ENCODE measurements around the gene ELOVL5. TPM values are rescaled to one million over a fixed set of nuclear protein-coding genes. Genes with fewer than 3 reads are reported as not detected.
A peak's percentile ranks its signal among the peaks of the same experiment; 100 is the strongest.
"Not testable (repeated sequence)": the region's sequence is repeated elsewhere in the genome, so short reads cannot be mapped to it uniquely, and the experiment has no call there.

The ELOVL5 gene
- total and polyA plus RNA-seq, 7 experiments from 2014 or later, result 40.9 to 124 (median 66.6) TPM

GRCh38 chr6:53353624-53354023 is 4.9 kb upstream of the ELOVL5 start:
- Histone ChIP-seq H3K27me3 (ENCODE audit: control insufficient read depth in 2 of 2, insufficient read depth in 2 of 2, low read length in 2 of 2) (no peaks in the 10 kb centered on the region), H3K4me3 (ENCODE audit: low read length) (no peak overlapping the region), H3K9me3 (ENCODE audit: control insufficient read depth in 2 of 3, low read length in 3 of 3) (no peaks in the 10 kb centered on the region), H3K27ac (ENCODE audit: low read depth, low read length) (no peak overlapping the region), H3K4me1 (ENCODE audit: control insufficient read depth in 2 of 2, insufficient read depth in 2 of 2, low read length in 2 of 2) (peaks cover 8 to 14% of the 10 kb centered on the region in 2 donors), H3K36me3 (ENCODE audit: control insufficient read depth in 2 of 3, insufficient read depth in 3 of 3, low read length in 3 of 3) (no peaks in the 10 kb centered on the region)
- H3K4me1 Mint-ChIP-seq, result peaks cover 7 to 28% (median 20%) of the 10 kb centered on the region in 7 donors
- intact Hi-C loops (cut with micrococcal nuclease), result no loop called here
- H3K9me3 Mint-ChIP-seq, result no peaks in the 10 kb centered on the region
- ATAC-seq (no peak), DNase-seq (no peak)
- no peak overlapping the region for H3K4me3 Mint-ChIP-seq
- H3K27me3 Mint-ChIP-seq, result peaks cover 0 to 25% (median 0%) of the 10 kb centered on the region in 5 donors
- peak overlapping the region in 1 of 9 donors; percentile 26 for H3K27ac Mint-ChIP-seq
- peaks cover 0 to 1% (median 0%) of the 10 kb centered on the region in 5 donors for H3K36me3 Mint-ChIP-seq
- ChIA-PET CTCF (no interaction called here), POLR2A (interaction anchor here (0.8 kb wide), 1 partner anchor 8 kb away, joined by 3 read pairs; no protein-coding TSS in a partner anchor)

- no peak overlapping the region for H3K4me3 Mint-ChIP-seq
Observed at GRCh38 chr6:53352360-53352759, 3.6 kb upstream of the ELOVL5 start.

GRCh38 chr6:53349209-53349693 is 501 bp upstream of the ELOVL5 start:
- Histone ChIP-seq H3K27me3 (ENCODE audit: control insufficient read depth in 2 of 2, insufficient read depth in 2 of 2, low read length in 2 of 2) (no peaks in the 10 kb centered on the region), H3K4me3 (ENCODE audit: low read length) (peak overlapping the region; percentile 65), H3K27ac (ENCODE audit: low read depth, low read length) (peak overlapping the region; percentile 89), H3K4me1 (ENCODE audit: control insufficient read depth in 2 of 2, insufficient read depth in 2 of 2, low read length in 2 of 2) (peaks cover 17 to 24% of the 10 kb centered on the region in 2 donors), H3K36me3 (ENCODE audit: control insufficient read depth in 2 of 3, insufficient read depth in 3 of 3, low read length in 3 of 3) (peaks cover 0 to 6% (median 0%) of the 10 kb centered on the region in 3 experiments), H3K9me3 (ENCODE audit: control insufficient read depth in 2 of 3, low read length in 3 of 3) (no peaks in the 10 kb centered on the region)
- intact Hi-C loops (cut with micrococcal nuclease), result loop anchor here (2.0 to 10.0 kb wide), 8 partner anchors 133 to 1044 kb away; partner anchors contain the start of genes FBXO9 (in 2 of the 2), GCLC (in 2 of the 2), GSTA4 (in 1 of the 2) and LRRC1 (in 1 of the 2)
- peaks cover 0 to 18% (median 0%) of the 10 kb centered on the region in 5 donors for H3K36me3 Mint-ChIP-seq
- H3K9me3 Mint-ChIP-seq, result no peaks in the 10 kb centered on the region
- peak overlapping the region; percentile 91 to 100 (median 98) for H3K4me3 Mint-ChIP-seq
- CTCF ChIA-PET, result interaction anchor here (1.3 kb wide), 1 partner anchor 76 kb away, joined by 3 read pairs; no protein-coding TSS in a partner anchor
- DNase-seq (no peak), ATAC-seq (no peak)
- H3K27ac Mint-ChIP-seq, result peak overlapping the region; percentile 85 to 99 (median 96)
- peaks cover 0 to 21% (median 0%) of the 10 kb centered on the region in 5 donors for H3K27me3 Mint-ChIP-seq
- peaks cover 28 to 41% (median 40%) of the 10 kb centered on the region in 7 donors for H3K4me1 Mint-ChIP-seq
- POLR2A ChIA-PET, result interaction anchor here (0.7 to 9.0 kb wide), 9 partner anchors 8 to 61 kb away, joined by 3 to 126 read pairs (median 4); no protein-coding TSS in a partner anchor

More at GRCh38 chr6:53352360-53352759, 3.6 kb upstream of the ELOVL5 start:
- H3K36me3 ChIP-seq (ENCODE audit: control insufficient read depth in 2 of 3, insufficient read depth in 3 of 3, low read length in 3 of 3), result peaks cover 0 to 6% (median 0%) of the 10 kb centered on the region in 3 experiments
- Mint-ChIP-seq H3K9me3 (no peaks in the 10 kb centered on the region), H3K36me3 (peaks cover 0 to 1% (median 0%) of the 10 kb centered on the region in 5 donors), H3K4me1 (peaks cover 0 to 15% (median 9%) of the 10 kb centered on the region in 7 donors), H3K27ac (peak overlapping the region in 1 of 9 donors; percentile 19), H3K27me3 (peaks cover 0 to 25% (median 0%) of the 10 kb centered on the region in 5 donors)
- no peaks in the 10 kb centered on the region for H3K27me3 ChIP-seq (ENCODE audit: control insufficient read depth in 2 of 2, insufficient read depth in 2 of 2, low read length in 2 of 2)
- DNase-seq, result no peak
- H3K4me1 ChIP-seq (ENCODE audit: control insufficient read depth in 2 of 2, insufficient read depth in 2 of 2, low read length in 2 of 2), result peaks cover 0 to 4% of the 10 kb centered on the region in 2 donors
- ChIA-PET POLR2A (interaction anchor here (0.9 to 9.0 kb wide), 2 partner anchors 13 to 14 kb away, joined by 3 to 126 read pairs; no protein-coding TSS in a partner anchor), CTCF (no interaction called here)
- intact Hi-C loops (cut with micrococcal nuclease), result no loop called here
- no peak overlapping the region for H3K27ac ChIP-seq (ENCODE audit: low read depth, low read length)
- H3K4me3 ChIP-seq (ENCODE audit: low read length), result no peak overlapping the region
- no peaks in the 10 kb centered on the region for H3K9me3 ChIP-seq (ENCODE audit: control insufficient read depth in 2 of 3, low read length in 3 of 3)
- no peak for ATAC-seq

GRCh38 chr6:53347921-53348370 is 804 bp downstream of the ELOVL5 start:
- DNase-seq, result peak in 7 of 9 donors; percentile 27 to 66 (median 48)
- H3K27ac Mint-ChIP-seq, result peak overlapping the region; percentile 57 to 96 (median 94)
- H3K9me3 Mint-ChIP-seq, result no peaks in the 10 kb centered on the region
- Histone ChIP-seq H3K4me3 (ENCODE audit: low read length) (peak overlapping the region; percentile 65), H3K9me3 (ENCODE audit: control insufficient read depth in 2 of 3, low read length in 3 of 3) (no peaks in the 10 kb centered on the region), H3K27me3 (ENCODE audit: control insufficient read depth in 2 of 2, insufficient read depth in 2 of 2, low read length in 2 of 2) (no peaks in the 10 kb centered on the region), H3K27ac (ENCODE audit: low read depth, low read length) (peak overlapping the region; percentile 89), H3K4me1 (ENCODE audit: control insufficient read depth in 2 of 2, insufficient read depth in 2 of 2, low read length in 2 of 2) (peaks cover 25 to 37% of the 10 kb centered on the region in 2 donors), H3K36me3 (ENCODE audit: control insufficient read depth in 2 of 3, insufficient read depth in 3 of 3, low read length in 3 of 3) (peaks cover 0 to 6% (median 0%) of the 10 kb centered on the region in 3 experiments)
- ChIA-PET CTCF (interaction anchor here (0.6 to 1.8 kb wide), 11 partner anchors 10 to 138 kb away, joined by 3 to 13 read pairs (median 4); no protein-coding TSS in a partner anchor), POLR2A (interaction anchor here (0.7 to 9.0 kb wide), 18 partner anchors 9 to 175 kb away, joined by 3 to 126 read pairs (median 4); no protein-coding TSS in a partner anchor)
- peak overlapping the region; percentile 91 to 100 (median 98) for H3K4me3 Mint-ChIP-seq
- peak; percentile 4 for ATAC-seq
- intact Hi-C loops (cut with micrococcal nuclease), result loop anchor here (1.0 to 10.0 kb wide), 16 partner anchors 9 to 1043 kb away; partner anchors contain the start of genes FBXO9 (in 2 of the 2), GCLC (in 2 of the 2), GSTA4 (in 1 of the 2) and LRRC1 (in 1 of the 2)
- H3K36me3 Mint-ChIP-seq, result peaks cover 0 to 18% (median 0%) of the 10 kb centered on the region in 5 donors
- peaks cover 0 to 12% (median 0%) of the 10 kb centered on the region in 5 donors for H3K27me3 Mint-ChIP-seq
- peaks cover 40 to 54% (median 51%) of the 10 kb centered on the region in 7 donors for H3K4me1 Mint-ChIP-seq

- Histone ChIP-seq H3K27me3 (ENCODE audit: control insufficient read depth in 2 of 2, insufficient read depth in 2 of 2, low read length in 2 of 2) (no peaks in the 10 kb centered on the region), H3K4me3 (ENCODE audit: low read length) (peak overlapping the region; percentile 65), H3K27ac (ENCODE audit: low read depth, low read length) (peak overlapping the region; percentile 89), H3K4me1 (ENCODE audit: control insufficient read depth in 2 of 2, insufficient read depth in 2 of 2, low read length in 2 of 2) (peaks cover 25 to 42% of the 10 kb centered on the region in 2 donors), H3K36me3 (ENCODE audit: control insufficient read depth in 2 of 3, insufficient read depth in 3 of 3, low read length in 3 of 3) (peaks cover 0 to 6% (median 0%) of the 10 kb centered on the region in 3 experiments), H3K9me3 (ENCODE audit: control insufficient read depth in 2 of 3, low read length in 3 of 3) (no peaks in the 10 kb centered on the region)
- peak overlapping the region; percentile 57 to 96 (median 94) for H3K27ac Mint-ChIP-seq
- peak overlapping the region; percentile 91 to 100 (median 98) for H3K4me3 Mint-ChIP-seq
- no peaks in the 10 kb centered on the region for H3K9me3 Mint-ChIP-seq
- DNase-seq (peak in 7 of 9 donors; percentile 37 to 63 (median 56)), ATAC-seq (no peak)
- H3K36me3 Mint-ChIP-seq, result peaks cover 0 to 18% (median 0%) of the 10 kb centered on the region in 5 donors
- intact Hi-C loops (cut with micrococcal nuclease), result loop anchor here (1.0 to 10.0 kb wide), 13 partner anchors 8 to 1043 kb away; partner anchors contain the start of genes GCLC (in 2 of the 2), GSTA4 (in 1 of the 2) and LRRC1 (in 1 of the 2)
- peaks cover 0 to 7% (median 0%) of the 10 kb centered on the region in 5 donors for H3K27me3 Mint-ChIP-seq
- H3K4me1 Mint-ChIP-seq, result peaks cover 44 to 60% (median 56%) of the 10 kb centered on the region in 7 donors
- POLR2A ChIA-PET, result interaction anchor here (0.8 to 9.0 kb wide), 18 partner anchors 9 to 167 kb away, joined by 3 to 126 read pairs (median 4); no protein-coding TSS in a partner anchor
- CTCF ChIA-PET, result interaction anchor here (0.7 to 1.8 kb wide), 10 partner anchors 9 to 159 kb away, joined by 3 to 13 read pairs (median 4); no protein-coding TSS in a partner anchor
Observed at GRCh38 chr6:53347250-53347920, 1.4 kb downstream of the ELOVL5 start.

GRCh38 chr6:53346049-53346448 is 2.7 kb downstream of the ELOVL5 start:
- H3K27me3 ChIP-seq (ENCODE audit: control insufficient read depth in 2 of 2, insufficient read depth in 2 of 2, low read length in 2 of 2); DNase-seq; H3K36me3 ChIP-seq (ENCODE audit: control insufficient read depth in 2 of 3, insufficient read depth in 3 of 3, low read length in 3 of 3); CTCF ChIA-PET; H3K27me3 Mint-ChIP-seq; ATAC-seq; H3K9me3 ChIP-seq (ENCODE audit: control insufficient read depth in 2 of 3, low read length in 3 of 3); H3K4me3 ChIP-seq (ENCODE audit: low read length); H3K9me3 Mint-ChIP-seq: not testable (repeated sequence)
- Mint-ChIP-seq H3K36me3 (peaks cover 0 to 20% (median 0%) of the 10 kb centered on the region in 5 donors), H3K27ac (peak overlapping the region; percentile 57 to 96 (median 92)), H3K4me3 (peak overlapping the region in 9 of 10 donors; percentile 91 to 100 (median 98)), H3K4me1 (peaks cover 56 to 73% (median 70%) of the 10 kb centered on the region in 7 donors)
- intact Hi-C loops (cut with micrococcal nuclease), result loop anchor here (5.0 to 10.0 kb wide), 7 partner anchors 136 to 1041 kb away; partner anchors contain the start of genes GCLC (in 2 of the 2), GSTA4 (in 1 of the 2) and LRRC1 (in 1 of the 2)
- Histone ChIP-seq H3K27ac (ENCODE audit: low read depth, low read length) (peak overlapping the region; percentile 31), H3K4me1 (ENCODE audit: control insufficient read depth in 2 of 2, insufficient read depth in 2 of 2, low read length in 2 of 2) (peaks cover 25 to 51% of the 10 kb centered on the region in 2 donors)
- POLR2A ChIA-PET, result interaction anchor here (1.1 to 9.0 kb wide), 8 partner anchors 8 to 66 kb away, joined by 3 to 126 read pairs (median 6); no protein-coding TSS in a partner anchor

Data from naive thymus-derived CD4-positive, alpha-beta T cell (primary cell).